Inflammatory macrophage treated with lipopolysaccharide for 4 hours (primary cell): ENCODE measurements around the gene KIF5A.

Experiments used
- DNase-seq: peaks from one replicate; pipeline ENCODE4 v3.0.0-alpha.2; 2020

KIF5A gene

DNA sequence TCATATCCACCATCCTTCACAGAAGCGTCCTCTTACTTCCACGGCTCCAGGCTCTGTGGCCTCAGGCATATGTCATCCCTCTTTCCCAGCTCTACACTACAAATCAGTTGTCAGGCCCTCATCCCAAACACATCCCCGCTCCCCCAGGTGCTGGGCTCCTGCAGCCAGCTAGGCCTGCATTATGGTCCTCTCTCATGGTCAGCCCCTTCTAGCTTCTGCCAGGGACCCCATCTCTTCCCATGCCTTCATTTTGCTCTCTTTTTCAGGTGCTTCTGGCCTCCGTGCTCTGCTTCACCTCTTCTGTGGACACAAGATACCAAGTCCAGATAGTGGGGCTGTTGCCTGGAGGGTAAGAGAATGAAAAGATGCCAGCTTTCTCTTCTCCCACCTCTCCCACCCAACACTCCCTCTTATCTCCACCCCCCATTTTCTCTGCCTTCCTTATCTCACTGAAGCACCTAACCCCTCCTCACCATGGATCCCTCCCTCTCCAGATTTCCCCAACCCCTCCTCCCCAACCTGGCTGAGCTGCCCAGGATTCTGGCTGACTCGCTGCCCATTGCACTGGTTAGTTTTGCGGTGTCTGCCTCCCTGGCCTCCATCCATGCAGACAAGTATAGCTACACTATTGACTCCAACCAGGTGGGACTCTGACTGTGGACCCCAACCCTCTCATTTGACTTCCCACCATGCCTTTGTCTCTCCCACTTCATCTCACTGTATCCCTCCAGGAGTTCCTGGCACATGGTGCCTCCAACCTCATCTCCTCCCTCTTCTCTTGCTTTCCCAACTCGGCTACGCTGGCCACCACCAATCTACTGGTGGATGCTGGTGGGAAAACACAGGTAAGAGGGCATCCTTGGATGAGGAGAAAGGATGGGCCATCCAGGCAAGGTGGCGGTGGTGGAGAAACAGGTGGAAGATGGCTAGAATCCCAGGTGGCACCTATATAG is 72.7 kb downstream of the KIF5A start:
- DNase-seq: no peak

DNA sequence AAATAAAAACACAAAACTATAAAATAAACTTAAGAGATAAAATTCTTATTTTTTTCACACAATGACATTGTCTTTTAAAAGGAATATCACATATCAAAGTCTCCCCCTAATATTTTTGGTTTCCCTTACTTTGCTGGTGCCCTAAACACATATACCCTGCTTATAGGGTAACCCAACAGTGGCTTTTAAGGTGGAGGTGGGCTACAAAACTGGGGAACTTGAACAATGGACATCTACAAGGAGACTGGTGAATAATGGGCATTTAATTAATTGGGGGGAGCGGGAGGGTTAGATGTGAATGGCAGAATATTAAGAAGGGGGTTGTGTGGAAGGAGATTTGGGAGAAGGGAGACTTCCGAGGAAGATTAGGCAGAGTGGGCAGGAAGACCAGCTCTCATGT is 73.5 kb downstream of the KIF5A start:
- DNase-seq: no peak

DNA sequence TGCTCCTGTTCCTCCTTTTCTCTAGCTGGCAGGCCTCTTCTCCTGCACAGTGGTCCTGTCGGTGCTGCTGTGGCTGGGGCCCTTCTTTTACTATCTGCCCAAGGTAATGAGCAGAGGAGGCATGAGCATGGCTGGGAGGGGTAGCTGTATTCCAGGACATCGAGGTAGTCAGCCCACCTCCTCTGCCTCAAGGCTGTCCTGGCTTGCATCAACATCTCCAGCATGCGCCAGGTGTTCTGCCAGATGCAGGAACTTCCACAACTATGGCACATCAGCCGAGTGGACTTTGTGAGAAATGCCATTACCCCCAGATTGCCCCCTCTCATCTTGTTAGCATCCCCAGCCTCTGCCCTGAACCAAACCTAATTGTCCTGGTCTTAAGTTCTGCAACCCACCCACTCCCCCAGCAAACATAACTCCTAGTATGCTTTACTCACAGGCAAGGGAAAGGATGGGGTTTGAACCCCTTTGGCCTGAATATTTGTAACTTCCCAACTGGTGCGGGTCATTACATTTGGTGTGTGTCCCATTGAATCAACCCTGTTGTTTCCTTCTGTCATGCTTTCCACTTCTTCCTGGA is 74.1 kb downstream of the KIF5A start:
- no peak for DNase-seq

DNA sequence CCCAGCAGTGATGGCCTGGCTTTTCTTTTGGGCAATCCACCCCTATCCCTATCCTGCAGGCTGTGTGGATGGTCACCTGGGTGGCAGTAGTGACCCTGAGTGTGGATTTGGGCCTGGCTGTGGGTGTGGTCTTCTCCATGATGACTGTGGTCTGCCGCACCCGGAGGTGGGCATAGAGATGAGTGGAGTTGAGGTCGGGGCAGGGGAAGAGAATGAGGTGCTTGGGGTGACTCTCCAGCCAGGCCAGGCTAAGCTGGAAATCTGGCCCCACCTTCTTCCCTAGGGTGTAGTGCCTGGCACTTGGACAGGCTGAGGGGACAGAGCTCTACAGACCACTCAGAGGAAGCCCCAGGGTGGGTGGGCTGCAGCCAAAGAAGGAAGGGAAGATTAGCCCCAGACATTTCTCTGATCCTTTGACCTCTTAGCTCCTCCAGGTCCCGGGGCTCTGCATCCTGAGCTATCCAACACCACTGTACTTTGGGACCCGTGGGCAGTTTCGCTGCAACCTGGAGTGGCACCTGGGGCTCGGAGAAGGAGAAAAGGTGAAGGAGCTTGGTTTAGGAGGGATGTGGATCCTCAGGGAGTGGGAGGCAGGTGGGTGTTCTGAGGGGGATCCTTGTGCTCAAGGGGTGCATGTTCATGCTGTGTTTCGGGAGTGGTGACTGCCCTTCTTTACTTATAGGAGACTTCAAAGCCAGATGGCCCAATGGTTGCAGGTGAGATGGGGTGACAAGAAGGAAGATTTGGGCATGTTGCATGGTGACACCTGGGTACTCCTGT is 74.8 kb downstream of the KIF5A start:
- no peak for DNase-seq

DNA sequence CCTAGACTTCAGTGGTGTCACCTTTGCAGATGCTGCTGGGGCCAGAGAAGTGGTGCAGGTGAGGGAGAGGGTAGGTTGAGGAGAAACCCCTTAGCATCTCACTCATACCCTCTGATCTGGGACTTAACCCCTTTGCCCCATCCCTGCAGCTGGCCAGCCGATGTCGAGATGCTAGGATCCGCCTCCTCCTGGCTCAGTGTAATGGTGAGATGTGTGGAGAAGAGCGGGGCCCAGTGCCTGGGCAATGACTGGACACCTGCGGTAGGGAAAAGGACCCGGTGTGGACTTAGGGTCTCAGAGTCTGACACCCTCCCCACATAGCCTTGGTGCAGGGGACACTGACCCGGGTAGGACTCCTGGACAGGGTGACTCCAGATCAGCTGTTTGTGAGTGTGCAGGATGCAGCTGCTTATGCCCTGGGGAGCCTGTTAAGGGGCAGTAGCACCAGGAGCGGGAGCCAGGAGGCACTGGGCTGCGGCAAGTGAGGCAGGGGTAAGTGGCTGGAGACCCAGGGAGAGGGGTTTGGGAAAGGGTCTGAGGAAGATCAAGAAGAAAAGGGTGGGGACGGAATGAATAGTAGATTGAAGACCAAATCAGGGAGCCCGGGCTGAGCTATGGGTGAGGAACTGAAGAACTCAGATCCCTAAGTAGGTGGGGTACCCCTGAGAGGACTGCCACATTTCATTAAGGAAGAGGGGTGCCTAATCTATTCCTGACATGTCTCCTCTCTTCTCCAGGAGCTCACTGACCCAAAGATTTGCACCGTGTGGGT is 75.6 kb downstream of the KIF5A start:
- DNase-seq: no peak

DNA sequence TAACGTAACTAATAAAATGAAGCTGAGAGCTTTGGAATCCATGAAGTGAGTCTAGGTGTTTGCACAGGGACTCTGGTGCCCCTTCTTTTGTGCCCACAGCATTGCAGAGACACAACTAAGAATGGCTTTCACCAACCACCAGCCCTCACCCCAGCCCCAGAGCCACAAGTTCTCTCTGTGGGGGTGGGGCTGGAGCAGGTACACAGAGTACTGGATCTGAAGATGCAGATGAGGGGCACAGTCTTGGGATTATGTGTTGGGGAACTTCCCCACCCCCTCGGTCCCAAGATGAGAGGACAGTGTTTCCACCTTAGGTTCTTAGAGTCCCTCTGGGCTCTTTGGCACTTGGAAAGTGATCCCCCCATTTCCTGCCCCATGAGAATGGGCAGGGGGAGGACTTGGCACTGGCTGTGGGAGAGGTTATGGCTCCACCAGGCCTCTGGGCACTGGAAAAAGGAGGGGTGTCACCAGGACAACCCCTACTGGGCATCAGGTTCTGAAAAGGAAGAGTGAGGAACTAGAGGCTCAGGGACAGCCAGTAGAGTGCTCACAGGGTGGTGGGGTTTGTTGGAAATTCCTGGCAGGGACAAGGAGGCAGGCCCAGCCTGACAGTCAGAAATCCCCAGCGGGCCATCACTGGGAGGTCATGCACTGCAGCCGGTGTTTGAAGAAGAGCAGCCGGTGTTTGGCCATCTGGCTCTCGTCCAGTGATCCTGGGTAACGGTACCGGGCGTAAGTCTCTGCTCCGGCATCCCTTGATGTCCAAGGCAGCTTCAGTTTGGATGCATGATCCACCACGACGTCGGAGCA is 76.5 kb downstream of the KIF5A start:
- no peak for DNase-seq

DNA sequence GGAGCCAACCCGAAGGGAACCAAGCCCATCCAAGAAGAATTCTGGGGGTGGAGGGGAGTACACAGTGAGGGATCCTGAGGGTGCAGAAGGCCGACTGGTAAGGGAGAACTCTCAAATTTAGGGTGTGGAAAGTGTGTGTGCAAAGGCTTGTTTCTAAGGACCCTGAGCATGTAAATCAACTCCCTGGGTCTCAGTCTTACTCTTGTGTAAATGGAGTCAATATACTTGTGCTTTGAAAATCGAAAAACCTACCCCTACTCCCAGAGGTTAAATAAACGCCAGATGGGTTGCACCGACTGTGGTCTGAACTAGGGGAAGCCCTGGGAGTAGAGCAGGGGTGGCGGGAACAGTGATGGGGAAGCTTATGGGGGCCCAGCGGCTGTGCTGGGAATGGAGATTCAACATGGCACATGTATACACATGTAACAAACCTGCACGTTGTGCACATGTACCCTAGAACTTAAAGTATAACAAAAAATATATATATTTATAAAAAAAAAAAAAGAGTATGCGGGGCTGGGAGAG is 77.1 kb downstream of the KIF5A start:
- DNase-seq: no peak

DNA sequence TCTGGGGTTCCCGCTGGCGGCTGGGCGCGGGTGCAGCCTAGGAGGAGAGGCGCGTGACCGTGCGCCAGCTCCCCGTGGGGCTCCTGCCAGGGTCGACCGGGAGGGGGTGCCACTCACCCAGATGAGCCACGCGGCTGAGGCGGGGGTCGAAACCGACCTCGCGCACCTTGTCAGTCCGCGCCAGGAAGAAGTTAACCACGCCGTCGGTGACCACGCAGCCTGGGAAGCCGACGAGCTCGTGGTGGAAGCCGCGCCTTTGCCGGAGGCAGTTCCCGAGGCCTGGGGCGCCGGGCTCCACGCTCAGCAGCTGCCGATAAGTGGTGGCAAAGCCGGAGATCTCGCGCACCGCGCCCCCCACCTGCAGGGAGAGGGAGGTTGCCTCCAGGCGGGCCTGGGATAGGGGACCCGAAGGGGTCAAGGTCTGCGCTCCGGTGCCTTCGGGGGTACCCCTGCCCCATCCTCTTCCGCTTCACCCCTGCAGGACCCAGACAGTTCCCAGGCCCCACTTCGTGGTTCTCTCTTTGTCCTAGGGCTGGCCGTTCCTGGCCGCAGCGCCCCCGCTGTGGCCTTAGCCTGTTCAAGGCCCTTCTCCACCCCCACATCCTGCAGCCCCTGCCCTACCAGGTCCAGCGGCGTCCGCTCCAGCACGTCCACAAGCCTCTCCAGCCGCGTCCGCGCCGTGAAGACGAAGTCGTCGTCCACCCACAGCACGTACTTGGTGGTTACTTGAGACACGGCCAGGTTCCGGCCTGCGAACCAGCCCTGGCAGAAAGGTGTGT is 77.8 kb downstream of the KIF5A start:
- DNase-seq: no peak

DNA sequence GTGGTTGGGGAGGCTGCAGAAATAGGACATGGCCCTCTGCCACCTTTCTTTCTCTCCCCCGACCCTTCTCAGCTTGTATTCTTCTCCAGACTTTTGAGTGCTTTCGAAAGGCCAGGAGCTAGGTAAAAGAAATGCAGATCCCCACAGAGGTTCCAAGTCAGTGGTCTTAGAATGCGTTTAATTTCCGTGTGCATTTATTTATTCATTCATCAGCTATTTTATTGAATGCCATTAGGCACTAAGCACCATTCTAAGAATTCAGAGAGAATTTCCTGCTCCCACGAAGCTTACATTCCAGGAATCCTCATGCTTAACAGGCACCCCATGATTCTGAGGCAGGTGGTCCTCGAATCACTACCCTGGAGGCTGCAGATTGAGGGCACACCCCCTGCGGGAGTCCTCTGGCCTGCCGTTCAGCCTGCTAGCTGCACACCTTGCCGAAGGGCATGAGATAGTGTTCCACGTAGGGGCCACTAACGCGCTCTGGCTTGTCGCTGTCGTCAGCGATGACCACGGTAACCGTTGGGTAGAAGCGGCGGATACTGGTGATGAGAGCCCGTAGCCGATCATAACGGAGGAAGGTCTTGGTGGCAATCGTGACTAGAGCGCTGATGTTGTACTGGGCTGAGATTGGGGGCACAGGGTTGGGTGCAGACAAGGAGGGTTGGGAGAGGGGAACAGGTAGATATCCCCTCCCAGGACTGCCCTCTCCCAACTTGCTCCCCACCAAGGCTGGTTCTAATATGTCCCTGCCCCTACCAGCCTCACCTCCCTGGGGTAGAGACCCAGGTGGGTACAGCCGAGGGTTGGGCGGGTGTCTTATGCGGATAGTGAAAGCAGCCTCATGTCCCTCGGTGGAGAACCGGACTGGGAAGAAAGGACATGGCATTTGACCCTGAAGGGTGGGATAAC is 78.7 kb downstream of the KIF5A start:
- DNase-seq: no peak

DNA sequence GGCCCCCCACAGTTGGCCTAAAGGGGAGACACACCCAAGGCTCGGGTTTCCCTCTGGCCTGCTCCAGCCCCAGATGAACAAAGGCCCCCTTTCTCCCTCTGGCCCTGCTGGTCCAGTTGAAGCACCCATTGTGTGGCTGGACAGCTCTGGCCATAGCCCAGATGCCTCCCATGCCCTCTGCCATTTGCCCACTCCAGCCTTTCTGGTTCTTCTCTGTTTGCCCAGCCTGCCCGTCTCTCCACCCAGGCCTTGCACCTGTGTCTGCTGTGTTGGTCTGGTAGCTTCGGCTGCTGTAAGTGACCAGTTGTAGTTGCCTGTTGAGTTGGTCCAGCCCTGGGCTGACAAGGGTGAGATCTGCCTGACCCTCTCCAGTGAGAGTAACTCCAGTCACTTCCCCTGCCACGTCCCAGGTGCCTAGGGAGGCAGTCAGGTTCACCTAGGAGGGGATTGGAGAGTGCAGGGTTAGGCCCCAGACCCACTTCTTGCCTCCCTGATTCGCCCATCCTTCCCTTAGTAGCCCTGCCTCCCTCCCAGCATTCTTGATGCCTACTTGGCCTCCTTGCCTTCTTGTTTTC is 80.1 kb downstream of the KIF5A start:
- no peak for DNase-seq

DNA sequence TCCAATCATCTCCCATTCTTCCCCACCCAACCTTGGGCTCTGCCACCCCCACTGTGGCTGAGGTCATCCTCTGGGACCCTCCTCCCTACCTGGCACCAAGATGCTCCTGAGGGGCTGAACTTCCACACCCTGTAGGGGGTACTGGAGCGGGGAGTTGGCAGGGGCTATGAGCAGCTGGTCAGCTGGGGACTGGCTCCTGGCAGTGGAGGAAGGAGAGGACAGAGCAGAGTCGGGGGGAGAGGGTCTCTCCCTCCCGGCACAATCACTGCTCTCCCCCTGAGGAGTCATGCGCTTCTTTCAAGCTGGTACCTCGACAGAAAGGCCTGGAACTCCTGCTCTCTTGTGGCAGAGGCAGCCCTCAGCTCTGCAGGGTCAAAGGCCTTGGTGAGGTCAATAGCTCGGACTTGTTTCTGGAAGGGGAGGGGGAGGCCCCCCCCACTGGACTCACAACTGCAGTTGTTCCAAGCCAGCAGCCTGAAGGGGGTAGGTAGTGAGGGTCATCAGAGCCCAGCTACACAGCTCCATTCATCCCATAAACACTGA is 81.1 kb downstream of the KIF5A start:
- DNase-seq: no peak

DNA sequence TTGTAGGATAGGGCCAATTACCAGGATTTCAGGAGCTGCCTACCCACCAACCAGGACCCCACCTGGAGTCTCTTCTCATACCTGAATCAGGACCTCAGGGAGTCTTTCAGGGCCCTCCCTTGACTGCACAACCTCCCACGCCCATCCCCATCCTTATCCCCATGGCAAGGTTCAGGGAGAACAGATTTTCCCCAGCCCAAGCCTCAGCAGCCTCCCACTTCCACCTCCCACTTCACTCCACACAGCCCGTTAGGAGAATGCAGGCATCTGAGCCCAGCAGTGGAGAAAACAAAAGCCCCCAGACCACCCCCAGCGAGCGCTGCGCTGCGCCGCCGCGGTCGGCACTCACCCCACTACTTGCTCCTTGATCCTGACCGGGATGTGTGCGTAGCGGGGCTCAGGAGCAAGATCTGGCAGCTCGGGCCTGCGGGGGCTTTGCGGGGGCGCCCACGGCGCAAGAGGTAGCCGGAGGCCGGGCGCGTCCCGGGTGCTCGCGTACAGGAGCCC is 81.8 kb downstream of the KIF5A start:
- no peak for DNase-seq

DNA sequence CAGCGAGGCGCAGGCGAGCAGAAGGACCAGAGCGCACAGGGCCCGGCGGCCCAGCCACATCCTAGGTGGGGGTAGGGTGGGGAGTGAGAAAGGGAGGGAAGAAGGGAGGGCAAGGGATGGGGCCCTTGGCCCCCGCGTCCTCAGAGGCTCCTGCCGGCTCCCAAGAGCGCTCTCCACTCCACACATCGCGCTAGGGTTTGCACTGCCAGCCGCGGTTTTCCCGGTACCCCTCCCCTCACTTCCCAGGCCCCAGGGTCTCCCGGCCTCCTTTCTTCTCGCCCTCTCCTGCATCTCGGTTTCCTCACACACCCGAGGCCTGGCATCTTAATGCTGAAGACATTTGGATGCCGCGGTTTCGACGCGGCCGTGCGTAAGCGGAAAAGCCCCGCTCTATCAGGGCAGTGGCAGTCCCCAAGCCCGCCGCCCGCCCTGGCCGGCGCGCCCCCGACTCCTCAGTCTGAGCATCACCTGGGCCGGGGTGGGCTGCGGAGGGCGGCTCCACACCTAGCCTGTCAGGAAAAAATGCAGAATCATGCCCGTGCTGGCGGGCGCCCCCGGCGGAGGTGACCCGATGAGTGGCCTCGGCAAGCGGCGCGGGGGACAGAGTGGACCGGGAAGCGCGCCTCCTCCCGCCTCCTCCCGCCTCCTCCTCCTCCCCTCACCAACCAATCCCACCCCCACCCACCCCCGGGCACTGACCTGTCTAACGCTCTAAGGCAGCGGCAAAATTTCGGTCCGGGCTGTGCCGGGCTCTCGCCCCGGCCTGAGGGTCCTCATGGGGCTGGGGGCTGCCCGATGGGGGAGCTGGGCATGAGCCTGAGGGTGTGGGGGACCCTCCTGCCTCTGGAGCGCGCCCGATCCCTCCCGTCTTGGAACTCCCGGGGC is 82.5 kb downstream of the KIF5A start:
- no peak for DNase-seq

DNA sequence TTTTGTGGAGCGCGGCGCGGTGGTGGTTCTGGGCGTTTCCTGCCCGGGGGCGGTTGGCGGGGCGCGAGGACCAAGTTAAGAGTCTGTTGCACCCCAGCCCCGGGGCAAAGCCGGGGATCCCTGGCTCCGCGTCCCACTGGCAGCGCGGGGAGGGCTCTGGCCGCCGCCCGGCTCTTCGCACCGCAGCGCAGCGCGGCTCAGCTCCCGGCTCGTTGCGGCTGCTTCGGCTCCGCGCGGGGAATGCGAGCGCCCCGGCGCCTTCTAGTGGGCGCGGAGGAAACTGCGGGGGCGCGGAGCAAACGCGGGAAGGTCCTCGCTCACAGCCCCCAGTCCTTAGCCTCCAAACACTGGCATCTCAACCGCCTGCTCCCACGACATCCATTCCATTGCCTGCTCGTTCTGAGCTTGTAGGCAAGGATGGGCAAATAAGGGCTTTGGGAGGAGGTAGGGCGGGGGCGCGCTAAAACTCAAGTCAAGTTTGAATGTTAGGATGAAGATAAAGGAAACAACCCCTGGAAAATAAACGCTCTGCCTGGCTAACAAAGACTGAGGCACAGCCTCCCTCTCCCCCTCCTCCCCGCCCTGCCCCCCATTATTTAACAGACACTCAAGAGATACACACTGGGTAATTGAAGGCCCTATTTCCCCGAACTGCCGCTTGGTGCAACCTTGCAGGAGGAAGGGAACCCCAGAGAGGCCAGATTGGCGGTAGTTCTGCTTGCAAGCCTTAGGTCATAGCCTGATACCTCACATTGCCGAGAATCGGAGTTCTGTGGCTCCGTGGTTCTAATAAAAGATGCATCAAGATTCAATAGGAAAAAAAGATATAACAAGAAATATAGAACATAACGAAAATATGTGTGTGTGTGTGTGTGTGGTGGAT is 83.4 kb downstream of the KIF5A start, which contains the start of gene B4GALNT1:
Gene B4GALNT1, minus strand, starts transcription at position 244 of the 883 bp plus-strand sequence. CDS start 1,069 bp downstream, outside the sequence.
- DNase-seq: peak; percentile 44
